GM12878 (cell line): ENCODE measurements around the gene CT45A9. TPM values are rescaled to one million over a fixed set of nuclear protein-coding genes. Genes with fewer than 3 reads are reported as not detected.

Experiments used
- ATAC-seq: fragments of 200-7000 bp; cut with Tn5 transposase; 3 replicates; pipeline ENCODE4 v1.9.1; 2020; ENCODE audit warnings: mild to moderate bottlenecking, moderate library complexity
- BruUV-seq: library from RNA; stranded (reverse); fragments of 400-500 nt; replicated peaks from 2 replicates; lab custom pipeline; 2021; lab: Mats Ljungman, UMichigan
- CTCF ChIA-PET: fragments of 300-600 bp; sonication (Branson Sonifier 250); formaldehyde crosslinking; extraction: SDS; loops from one replicate; lab custom pipeline; 2021; ENCODE audit warnings: inconsistent platforms; lab: Yijun Ruan, JAX
- POLR2A ChIA-PET: fragments of 350-600 bp; formaldehyde crosslinking; extraction: SDS; loops from one replicate; lab custom pipeline; 2021; ENCODE audit warnings: inconsistent platforms; lab: Charles Lee
- RAD21 ChIA-PET: fragments of 300-600 bp; sonication (Branson Sonifier 250); formaldehyde crosslinking; loops from one replicate; lab custom pipeline; 2023; ENCODE audit warnings: antibody characterized with exemption; ENCODE audit not compliant: unreplicated experiment; lab: Charles Lee
- SMC1A ChIA-PET: fragments of 300-600 bp; sonication (Branson Sonifier 250); formaldehyde crosslinking; loops from one replicate; lab custom pipeline; 2023; ENCODE audit not compliant: unreplicated experiment, uncharacterized antibody; lab: Charles Lee
- DNase-seq: peaks from one replicate; pipeline ENCODE4 v3.0.0-alpha.2; 2011; ENCODE audit warnings: low read depth, low spot score
- FAIRE-seq: peaks from 3 replicates; lab custom pipeline; 2011; peaks lifted over from hg19 to GRCh38; lab: Jason Lieb, UNC
- H2AFZ ChIP-seq: 2 replicates; pipeline ENCODE4 v1.6.0; 2011; ENCODE audit warnings: low read depth, low read length, control low read depth; ENCODE audit not compliant: control insufficient read depth
- H3K27ac ChIP-seq: 2 replicates; pipeline ENCODE4 v1.5.1; 2011; ENCODE audit warnings: control low read depth; ENCODE audit not compliant: control insufficient read depth, insufficient read depth
- H3K27me3 ChIP-seq, 2 experiments: replicated peaks in 1 of 2; 2 replicates each; pipeline versions ENCODE4 v1.6.0 to v1.6.1; 2011; ENCODE audit warnings: low read length in 1 of 2; ENCODE audit not compliant: control insufficient read depth in 2 of 2, insufficient read depth in 2 of 2
- H3K36me3 ChIP-seq, 2 experiments: 2 replicates each; pipeline ENCODE4 v1.5.1; 2011; ENCODE audit warnings: low read length in 1 of 2; ENCODE audit not compliant: control insufficient read depth in 2 of 2, insufficient read depth in 2 of 2
- H3K4me1 ChIP-seq: 2 replicates; pipeline ENCODE4 v1.6.1; 2011; ENCODE audit warnings: mild to moderate bottlenecking, low read length, moderate library complexity, mixed read lengths; ENCODE audit not compliant: control insufficient read depth, insufficient read depth
- H3K4me2 ChIP-seq: 2 replicates; pipeline ENCODE4 v1.6.0; 2011; ENCODE audit warnings: control low read depth; ENCODE audit not compliant: control insufficient read depth, insufficient read depth
- H3K4me3 ChIP-seq: fragments of 200-600 bp; sonication (generic); 2 replicates; pipeline ENCODE4 v1.5.1; 2016
- H3K79me2 ChIP-seq: 2 replicates; pipeline ENCODE4 v1.6.0; 2011; ENCODE audit warnings: low read length; ENCODE audit not compliant: control insufficient read depth, insufficient read depth
- H3K9ac ChIP-seq: 2 replicates; pipeline ENCODE4 v1.8.0; 2011; ENCODE audit warnings: low read length, control low read depth, mixed read lengths; ENCODE audit not compliant: control insufficient read depth, insufficient read depth
- H3K9me3 ChIP-seq: replicated peaks from 3 replicates; pipeline ENCODE4 v1.5.1; 2011; ENCODE audit warnings: mild to moderate bottlenecking, low read length; ENCODE audit not compliant: control insufficient read depth, insufficient read depth
- H4K20me1 ChIP-seq: 2 replicates; pipeline ENCODE4 v1.6.0; 2011; ENCODE audit not compliant: control insufficient read depth, insufficient read depth
- CREM ChIP-seq: IDR thresholded peaks from 2 replicates; pipeline ENCODE4 v1.6.1; 2014; ENCODE audit warnings: antibody characterized with exemption, low read depth
- NR2C1 ChIP-seq: fragments of 450-650 bp; IDR thresholded peaks from 2 replicates; pipeline ENCODE4 v1.6.1; 2017; ENCODE audit warnings: antibody characterized with exemption, mild to moderate bottlenecking, moderate library complexity
- SPI1 ChIP-seq: IDR thresholded peaks from 2 replicates; pipeline ENCODE4 v1.6.1; 2011; ENCODE audit warnings: low read depth, mild to moderate bottlenecking, low read length, moderate library complexity, borderline replicate concordance; ENCODE audit not compliant: insufficient read depth
- ZSCAN29 ChIP-seq: fragments of 450-650 bp; IDR thresholded peaks from 2 replicates; pipeline ENCODE4 v1.6.1; 2017; ENCODE audit warnings: mild to moderate bottlenecking, moderate library complexity
- ZZZ3 ChIP-seq: IDR thresholded peaks from 2 replicates; pipeline ENCODE4 v1.6.1; 2011; ENCODE audit warnings: low read depth; ENCODE audit not compliant: control insufficient read depth, insufficient read length
- WGBS: methylation state at CpG from one replicate; pipeline ENCODE4 v1.1.6; 2016; ENCODE audit warnings: low lambda C conversion rate; ENCODE audit not compliant: insufficient replicate concordance, insufficient coverage; ENCODE audit errors: missing lambda C conversion rate; 5-methylcytosine and 5-hydroxymethylcytosine counted together
- in situ Hi-C: fragments of 300-500 bp; cut with MboI; formaldehyde crosslinking; loops from 9 replicates; pipeline ENCODE4 v1.14.3; 2018; ENCODE audit warnings: mixed read lengths
- intact Hi-C: fragments of 100-400 bp; cut with micrococcal nuclease; formaldehyde crosslinking; loops from one replicate; pipeline ENCODE4 v1.14.2; 2022; ENCODE audit not compliant: unreplicated experiment
- polyA plus RNA-seq, 11 experiments: library from polyadenylated mRNA; depleted of rRNA in 4 of 11; unstranded in 6 of 11; stranded (reverse) in 5 of 11; fragments of >200 nt; fragmentation: Nextera tagmentation in 4 of 11; fragmentation: Illumina TruSeq in 1 of 11; extraction: Ambion mirVana in 4 of 11; extraction: Trizol in 1 of 11; gene quantifications; 1 replicate in 1 of 11; 2 replicates in 10 of 11; pipeline versions ENCODE4 v1.2.1 to v1.2.3, GENCODE V29; 2011 to 2016; ENCODE audit warnings: inconsistent platforms in 2 of 11, missing spikeins in 2 of 11, low read depth in 1 of 11
- total RNA-seq, 4 experiments: library from RNA; depleted of rRNA in 3 of 4; stranded (reverse); fragments of >200 nt in 3 of 4; fragmentation: Illumina TruSeq in 1 of 4; extraction: Trizol in 1 of 4; gene quantifications; 2 replicates each; pipeline versions ENCODE4 v1.2.1 to v1.2.3, GENCODE V29; 2013 to 2021
- TF ChIP-seq, protein P1 (sequence below): fragments of 450-650 bp; IDR thresholded peaks from 2 replicates; pipeline ENCODE4 v1.6.1; 2017; ENCODE audit warnings: mild to moderate bottlenecking, moderate library complexity
- TF ChIP-seq, protein P2 (sequence below): fragments of 450-650 bp; IDR thresholded peaks from 2 replicates; pipeline ENCODE4 v1.6.1; 2017; ENCODE audit warnings: mild to moderate bottlenecking, moderate library complexity
- TF ChIP-seq, protein P3 (sequence below): IDR thresholded peaks from 2 replicates; pipeline ENCODE4 v1.6.1; 2011; ENCODE audit warnings: borderline replicate concordance, low read depth, mild to moderate bottlenecking, moderate library complexity, mixed read lengths, low read length; ENCODE audit not compliant: insufficient read depth; ENCODE audit errors: extremely low read length

CT45A9 gene
- total and polyA plus RNA-seq, 10 of the 15 experiments (the other 5 are each of a cell fraction or from before 2014, with no cell fraction given), result not detected

DNA sequence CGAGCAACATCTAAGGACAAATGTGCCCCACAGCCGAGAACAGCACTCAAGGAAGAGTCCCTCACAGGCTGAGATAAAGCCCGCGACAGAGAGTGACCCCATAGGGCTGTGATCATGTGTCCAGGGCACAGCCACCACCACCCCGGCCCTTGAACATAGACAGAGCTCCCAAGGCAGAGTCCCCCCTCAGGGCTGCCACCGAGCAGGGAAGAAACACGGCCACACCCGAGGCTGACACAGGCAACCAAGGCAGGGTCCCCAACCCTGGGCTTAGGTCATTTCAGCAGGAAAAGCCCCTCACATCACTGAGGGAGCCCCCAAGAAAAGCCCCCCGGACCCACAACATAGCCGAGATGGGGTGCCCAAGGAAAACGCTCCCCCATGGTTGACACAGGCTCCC lies 21.2 kb upstream of the CT45A9 start (continued):
- TF ChIP-seq, protein P1, sequence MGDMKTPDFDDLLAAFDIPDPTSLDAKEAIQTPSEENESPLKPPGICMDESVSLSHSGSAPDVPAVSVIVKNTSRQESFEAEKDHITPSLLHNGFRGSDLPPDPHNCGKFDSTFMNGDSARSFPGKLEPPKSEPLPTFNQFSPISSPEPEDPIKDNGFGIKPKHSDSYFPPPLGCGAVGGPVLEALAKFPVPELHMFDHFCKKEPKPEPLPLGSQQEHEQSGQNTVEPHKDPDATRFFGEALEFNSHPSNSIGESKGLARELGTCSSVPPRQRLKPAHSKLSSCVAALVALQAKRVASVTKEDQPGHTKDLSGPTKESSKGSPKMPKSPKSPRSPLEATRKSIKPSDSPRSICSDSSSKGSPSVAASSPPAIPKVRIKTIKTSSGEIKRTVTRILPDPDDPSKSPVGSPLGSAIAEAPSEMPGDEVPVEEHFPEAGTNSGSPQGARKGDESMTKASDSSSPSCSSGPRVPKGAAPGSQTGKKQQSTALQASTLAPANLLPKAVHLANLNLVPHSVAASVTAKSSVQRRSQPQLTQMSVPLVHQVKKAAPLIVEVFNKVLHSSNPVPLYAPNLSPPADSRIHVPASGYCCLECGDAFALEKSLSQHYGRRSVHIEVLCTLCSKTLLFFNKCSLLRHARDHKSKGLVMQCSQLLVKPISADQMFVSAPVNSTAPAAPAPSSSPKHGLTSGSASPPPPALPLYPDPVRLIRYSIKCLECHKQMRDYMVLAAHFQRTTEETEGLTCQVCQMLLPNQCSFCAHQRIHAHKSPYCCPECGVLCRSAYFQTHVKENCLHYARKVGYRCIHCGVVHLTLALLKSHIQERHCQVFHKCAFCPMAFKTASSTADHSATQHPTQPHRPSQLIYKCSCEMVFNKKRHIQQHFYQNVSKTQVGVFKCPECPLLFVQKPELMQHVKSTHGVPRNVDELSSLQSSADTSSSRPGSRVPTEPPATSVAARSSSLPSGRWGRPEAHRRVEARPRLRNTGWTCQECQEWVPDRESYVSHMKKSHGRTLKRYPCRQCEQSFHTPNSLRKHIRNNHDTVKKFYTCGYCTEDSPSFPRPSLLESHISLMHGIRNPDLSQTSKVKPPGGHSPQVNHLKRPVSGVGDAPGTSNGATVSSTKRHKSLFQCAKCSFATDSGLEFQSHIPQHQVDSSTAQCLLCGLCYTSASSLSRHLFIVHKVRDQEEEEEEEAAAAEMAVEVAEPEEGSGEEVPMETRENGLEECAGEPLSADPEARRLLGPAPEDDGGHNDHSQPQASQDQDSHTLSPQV, result no peak
- TF ChIP-seq NR2C1 (no peak), ZSCAN29 (no peak), SPI1 (no peak), CREM (no peak), ZZZ3 (no peak)
- TF ChIP-seq, all 136 proteins: peak for 0

DNA sequence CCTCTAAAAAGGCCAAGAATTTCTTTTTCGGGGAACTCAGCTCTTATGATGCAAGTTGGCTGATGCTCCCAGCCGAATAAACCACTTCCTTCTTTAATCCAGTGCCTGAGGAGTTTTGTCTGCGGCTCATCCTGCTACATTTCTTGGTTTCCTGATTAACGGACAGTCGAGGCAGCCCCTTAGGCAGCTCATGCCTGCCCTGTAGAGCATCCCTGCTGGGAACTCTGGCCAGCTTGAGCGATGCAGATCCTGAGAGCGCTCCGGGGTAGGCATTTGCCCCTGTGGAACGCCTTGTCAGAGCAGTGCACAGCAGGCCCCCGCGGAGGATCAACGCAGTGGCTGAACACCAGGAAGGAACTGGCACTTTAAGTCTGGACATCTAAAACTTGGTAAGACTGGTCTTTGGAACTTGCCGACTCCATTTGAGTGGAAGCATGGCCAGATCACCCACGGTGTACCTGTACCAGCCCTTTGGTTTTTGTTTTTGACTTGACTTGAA lies 18.5 kb upstream of the CT45A9 start:
- DNase-seq (no peak), ATAC-seq (no peak), FAIRE-seq (no peak)
- no peak overlapping the region for H3K27ac ChIP-seq
- H3K79me2 ChIP-seq, result no peaks in the 10 kb centered on the region
- intact Hi-C loops, result no loop called here
- in situ Hi-C loops, result no loop called here
- H4K20me1 ChIP-seq, result no peaks in the 10 kb centered on the region
- no TSS peak for BruUV-seq
- POLR2A ChIA-PET, result no interaction called here
- H3K27me3 ChIP-seq, result no peaks in the 10 kb centered on the region
- TF ChIP-seq, protein P2, sequence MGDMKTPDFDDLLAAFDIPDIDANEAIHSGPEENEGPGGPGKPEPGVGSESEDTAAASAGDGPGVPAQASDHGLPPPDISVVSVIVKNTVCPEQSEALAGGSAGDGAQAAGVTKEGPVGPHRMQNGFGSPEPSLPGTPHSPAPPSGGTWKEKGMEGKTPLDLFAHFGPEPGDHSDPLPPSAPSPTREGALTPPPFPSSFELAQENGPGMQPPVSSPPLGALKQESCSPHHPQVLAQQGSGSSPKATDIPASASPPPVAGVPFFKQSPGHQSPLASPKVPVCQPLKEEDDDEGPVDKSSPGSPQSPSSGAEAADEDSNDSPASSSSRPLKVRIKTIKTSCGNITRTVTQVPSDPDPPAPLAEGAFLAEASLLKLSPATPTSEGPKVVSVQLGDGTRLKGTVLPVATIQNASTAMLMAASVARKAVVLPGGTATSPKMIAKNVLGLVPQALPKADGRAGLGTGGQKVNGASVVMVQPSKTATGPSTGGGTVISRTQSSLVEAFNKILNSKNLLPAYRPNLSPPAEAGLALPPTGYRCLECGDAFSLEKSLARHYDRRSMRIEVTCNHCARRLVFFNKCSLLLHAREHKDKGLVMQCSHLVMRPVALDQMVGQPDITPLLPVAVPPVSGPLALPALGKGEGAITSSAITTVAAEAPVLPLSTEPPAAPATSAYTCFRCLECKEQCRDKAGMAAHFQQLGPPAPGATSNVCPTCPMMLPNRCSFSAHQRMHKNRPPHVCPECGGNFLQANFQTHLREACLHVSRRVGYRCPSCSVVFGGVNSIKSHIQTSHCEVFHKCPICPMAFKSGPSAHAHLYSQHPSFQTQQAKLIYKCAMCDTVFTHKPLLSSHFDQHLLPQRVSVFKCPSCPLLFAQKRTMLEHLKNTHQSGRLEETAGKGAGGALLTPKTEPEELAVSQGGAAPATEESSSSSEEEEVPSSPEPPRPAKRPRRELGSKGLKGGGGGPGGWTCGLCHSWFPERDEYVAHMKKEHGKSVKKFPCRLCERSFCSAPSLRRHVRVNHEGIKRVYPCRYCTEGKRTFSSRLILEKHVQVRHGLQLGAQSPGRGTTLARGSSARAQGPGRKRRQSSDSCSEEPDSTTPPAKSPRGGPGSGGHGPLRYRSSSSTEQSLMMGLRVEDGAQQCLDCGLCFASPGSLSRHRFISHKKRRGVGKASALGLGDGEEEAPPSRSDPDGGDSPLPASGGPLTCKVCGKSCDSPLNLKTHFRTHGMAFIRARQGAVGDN, result no peak
- TF ChIP-seq, protein P3, sequence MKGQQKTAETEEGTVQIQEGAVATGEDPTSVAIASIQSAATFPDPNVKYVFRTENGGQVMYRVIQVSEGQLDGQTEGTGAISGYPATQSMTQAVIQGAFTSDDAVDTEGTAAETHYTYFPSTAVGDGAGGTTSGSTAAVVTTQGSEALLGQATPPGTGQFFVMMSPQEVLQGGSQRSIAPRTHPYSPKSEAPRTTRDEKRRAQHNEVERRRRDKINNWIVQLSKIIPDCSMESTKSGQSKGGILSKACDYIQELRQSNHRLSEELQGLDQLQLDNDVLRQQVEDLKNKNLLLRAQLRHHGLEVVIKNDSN, result no peak
- no peak overlapping the region for H2AFZ ChIP-seq
- no peaks in the 10 kb centered on the region for H3K9me3 ChIP-seq
- H3K4me2 ChIP-seq, result no peak overlapping the region
- SMC1A ChIA-PET, result no interaction called here
- no peak overlapping the region for H3K4me3 ChIP-seq
- 52% methylated on average over 14 of the region's 14 CpGs for WGBS
- RAD21 ChIA-PET, result no interaction called here
- CTCF ChIA-PET, result interaction anchor here (1.3 to 1.6 kb wide), 3 partner anchors 12 to 40 kb away, joined by 3 to 4 read pairs (median 3); no protein-coding TSS in a partner anchor
- no peaks in the 10 kb centered on the region for H3K36me3 ChIP-seq
- no peaks in the 10 kb centered on the region for H3K4me1 ChIP-seq
- no peak overlapping the region for H3K9ac ChIP-seq
